Spinal cord (tissue), 10 donors: Measurements from ENCODE around the gene TAF9B. TPM values are rescaled to one million over a fixed set of nuclear protein-coding genes. Genes with fewer than 3 reads are reported as not detected.
"Not testable (repeated sequence)": the region's sequence is repeated elsewhere in the genome, so short reads cannot be mapped to it uniquely, and the experiment has no call there.

ENCODE experiments used
- DNase-seq, 6 donors: peaks; one replicate each; pipeline versions ENCODE4 v3.0.0 to v3.0.0-alpha.2; 2013 to 2015; ENCODE audit warnings: low spot score in 6 of 6, low read depth in 4 of 6
- H3K27ac ChIP-seq: one replicate; pipeline ENCODE4 v1.5.1; 2013; ENCODE audit warnings: low read depth, low read length, control low read depth
- H3K27me3 ChIP-seq: one replicate; pipeline ENCODE4 v1.6.1; 2013; ENCODE audit warnings: low read length; ENCODE audit not compliant: control insufficient read depth, insufficient read depth
- H3K36me3 ChIP-seq: one replicate; pipeline ENCODE4 v1.6.1; 2013; ENCODE audit warnings: low read length; ENCODE audit not compliant: control insufficient read depth, insufficient read depth
- H3K4me1 ChIP-seq: one replicate; pipeline ENCODE4 v1.6.1; 2013; ENCODE audit warnings: low read length; ENCODE audit not compliant: control insufficient read depth, insufficient read depth
- H3K4me3 ChIP-seq: one replicate; pipeline ENCODE4 v1.5.1; 2013; ENCODE audit warnings: low read depth, low read length, control low read depth
- H3K9me3 ChIP-seq: one replicate; pipeline ENCODE4 v1.6.1; 2013; ENCODE audit warnings: low read length; ENCODE audit not compliant: control insufficient read depth, insufficient read depth
- WGBS: methylation state at CpG from one replicate; pipeline ENCODE4 v1.1.5; 2013; ENCODE audit warnings: missing lambda C conversion rate; ENCODE audit not compliant: insufficient coverage; 5-methylcytosine and 5-hydroxymethylcytosine counted together
- polyA plus RNA-seq, 2 donors: library from polyadenylated mRNA; unstranded; fragments of 120-200 nt; gene quantifications; one replicate each; pipeline ENCODE4 v1.2.1, GENCODE V29; 2013; ENCODE audit not compliant: insufficient read length in 2 of 2
- total RNA-seq, 2 donors: library from RNA; depleted of rRNA in 1 of 2; stranded (reverse); fragments of 120-200 nt in 1 of 2; fragments of >200 nt in 1 of 2; gene quantifications; one replicate each; pipeline versions ENCODE4 v1.2.3 to v1.2.4, GENCODE V29; 2013 to 2014
- donor health status: healthy.

Gene TAF9B
- total and polyA plus RNA-seq, 4 donors: 30.3 to 55.7 (median 43.5) TPM

- Histone ChIP-seq H3K9me3 (peaks cover 2% of the 10 kb centered on the region), H3K27ac (peak within 1 kb of the TSS; percentile 94), H3K27me3 (no peaks in the 10 kb centered on the region), H3K4me3 (peak within 1 kb of the TSS; percentile 82), H3K4me1 (peaks cover 4% of the 10 kb centered on the region), H3K36me3 (no peaks in the 10 kb centered on the region)
- peak; percentile 71 to 97 (median 86) for DNase-seq
- WGBS: 24% methylated on average over 72 of the region's 72 CpGs
These were observed 35.6 kb downstream of the TAF9B start, which contains the start of gene PGK1 for GRCh38 chrX:78103623-78104446. TSS of gene PGK1 (plus strand) at chrX:78104248. CDS start at chrX:78104341, 93 bp downstream.

- peaks cover 4% of the 10 kb centered on the region for H3K4me1 ChIP-seq
- peaks cover 2% of the 10 kb centered on the region for H3K9me3 ChIP-seq
- no peaks in the 10 kb centered on the region for H3K27me3 ChIP-seq
- peak overlapping the region; percentile 82 for H3K4me3 ChIP-seq
- H3K36me3 ChIP-seq: no peaks in the 10 kb centered on the region
- no peak for DNase-seq
- WGBS: 78% methylated on average over 14 of the region's 23 CpGs
- H3K27ac ChIP-seq: peak overlapping the region; percentile 93
These were observed 36.3 kb downstream of the TAF9B start for GRCh38 chrX:78103001-78103622.

DNA sequence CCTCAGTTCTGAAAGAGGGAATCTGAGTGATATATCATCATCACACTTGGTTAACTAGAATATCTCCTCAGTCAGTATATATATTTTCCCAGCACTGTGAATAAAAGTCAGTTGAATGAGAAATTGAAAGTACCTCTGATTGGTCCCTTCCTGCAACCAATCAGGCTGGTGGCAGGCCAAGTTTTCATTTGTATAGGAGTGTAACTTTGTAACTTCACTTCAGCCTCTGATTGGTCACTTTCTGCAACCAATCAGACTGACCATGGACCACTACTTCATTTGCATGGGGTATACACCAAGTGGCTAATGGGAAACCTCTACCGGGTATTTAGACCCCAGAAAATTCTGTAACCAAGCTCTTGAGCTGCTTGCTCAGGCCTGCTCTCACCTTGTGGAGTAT lies 37.4 kb downstream of the TAF9B start:
- Histone ChIP-seq H3K36me3 (no peaks in the 10 kb centered on the region), H3K4me3 (no peak overlapping the region), H3K9me3 (peaks cover 2% of the 10 kb centered on the region), H3K27ac (no peak overlapping the region), H3K4me1 (peaks cover 4% of the 10 kb centered on the region), H3K27me3 (no peaks in the 10 kb centered on the region)
- no CpG with 5 or more reads among the region's 1 CpG for WGBS
- DNase-seq: no peak

DNA sequence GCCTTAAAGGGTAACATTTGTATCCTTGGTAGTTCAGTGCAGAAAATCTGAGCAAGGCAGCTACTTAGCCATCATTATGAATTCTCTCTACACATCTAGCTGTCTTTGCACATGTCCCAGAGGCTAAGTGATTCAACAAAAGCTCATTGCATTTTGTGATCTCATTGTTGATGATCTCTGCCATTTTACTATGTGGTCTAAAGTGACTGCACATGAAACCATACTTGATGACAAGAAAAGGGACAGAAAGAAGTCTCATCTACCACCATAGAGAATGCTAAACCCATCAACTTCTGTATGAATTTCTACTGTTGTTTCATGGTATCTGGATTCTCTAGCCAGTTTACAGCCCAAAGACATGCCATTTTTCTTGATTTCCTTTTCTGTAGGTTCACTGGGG lies 41.3 kb downstream of the TAF9B start:
- H3K4me3 ChIP-seq: no peak overlapping the region
- no peak overlapping the region for H3K27ac ChIP-seq
- no peaks in the 10 kb centered on the region for H3K27me3 ChIP-seq
- H3K4me1 ChIP-seq: no peaks in the 10 kb centered on the region
- no peaks in the 10 kb centered on the region for H3K36me3 ChIP-seq
- DNase-seq: no peak
- no peaks in the 10 kb centered on the region for H3K9me3 ChIP-seq

DNA sequence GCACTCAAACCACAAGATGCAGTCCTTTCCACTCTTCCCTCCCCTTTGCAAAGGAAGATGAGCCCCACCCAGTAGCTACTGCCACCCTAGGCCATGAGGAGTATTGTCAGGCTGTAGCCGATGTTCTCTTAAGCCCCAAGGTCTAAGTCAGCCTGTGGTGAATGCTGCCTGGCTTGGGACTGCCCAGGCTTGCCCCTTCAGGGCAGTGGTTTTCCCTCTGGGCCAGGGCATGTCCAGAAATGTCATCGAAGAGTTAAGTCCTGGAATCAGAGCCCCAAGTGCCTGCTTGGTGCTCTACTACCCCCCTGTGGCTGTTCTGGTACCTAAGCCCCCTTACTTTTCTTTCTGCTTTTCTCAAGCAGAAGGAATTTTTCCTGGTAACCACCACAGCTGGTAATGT lies 47.2 kb downstream of the TAF9B start:
- DNase-seq: peak in 1 of 6 donors; percentile 4

GRCh38 chrX:78081413-78081812 lies 58.0 kb downstream of the TAF9B start:
- not testable (repeated sequence) for H3K4me1 ChIP-seq, H3K36me3 ChIP-seq, H3K4me3 ChIP-seq, DNase-seq, H3K27ac ChIP-seq, H3K27me3 ChIP-seq, H3K9me3 ChIP-seq
- no CpG with 5 or more reads among the region's 6 CpGs for WGBS

More for the DNA sequence above, 47.2 kb downstream of the TAF9B start:
- Histone ChIP-seq H3K27ac (no peak overlapping the region), H3K4me1 (no peaks in the 10 kb centered on the region), H3K4me3 (no peak overlapping the region), H3K36me3 (no peaks in the 10 kb centered on the region), H3K9me3 (peaks cover 1% of the 10 kb centered on the region), H3K27me3 (no peaks in the 10 kb centered on the region)
- 48% methylated on average over 2 of the region's 2 CpGs for WGBS

Other genes with a start within 250 kb of the TAF9B start
- gene MAGT1, start 244.2 kb downstream of the TAF9B start, total RNA-seq: 10 to 100 TPM; 66.2 to 66.8 TPM
- 10 to 100 TPM; 31.3 to 35.4 TPM for gene MAGT1, start 244.2 kb downstream of the TAF9B start, polyA plus RNA-seq
- gene COX7B, start 240.2 kb downstream of the TAF9B start, total RNA-seq: 100 to 1,000 TPM; 283 to 480 TPM
- gene COX7B, start 240.2 kb downstream of the TAF9B start, polyA plus RNA-seq: 100 to 1,000 TPM; 287 to 289 TPM
- gene ATP7A, start 229.0 kb downstream of the TAF9B start, total RNA-seq: 10 to 100 TPM; 16.6 to 19.8 TPM
- gene ATP7A, start 229.0 kb downstream of the TAF9B start, polyA plus RNA-seq: 1 to 10 TPM; 7.2 to 8.6 TPM
- 1 to 10 TPM in 1 of 2 donors, not detected in 1; 1.3 TPM for gene PGAM4, start 170.0 kb downstream of the TAF9B start, total RNA-seq
- under 1 TPM; 0.45 to 0.51 TPM for gene PGAM4, start 170.0 kb downstream of the TAF9B start, polyA plus RNA-seq
- gene PGK1, start 35.4 kb downstream of the TAF9B start, total RNA-seq: 100 to 1,000 TPM; 147 to 280 TPM
- 100 to 1,000 TPM; 348 to 397 TPM for gene PGK1, start 35.4 kb downstream of the TAF9B start, polyA plus RNA-seq
- gene CYSLTR1, start 188.0 kb upstream of the TAF9B start, total RNA-seq: 10 to 100 TPM in 1 of 2 donors, 1 to 10 TPM in 1; 9.2 to 20.2 TPM
- gene CYSLTR1, start 188.0 kb upstream of the TAF9B start, polyA plus RNA-seq: 1 to 10 TPM; 2.4 to 3.3 TPM